LNCAP (cell line): ENCODE measurements around the gene CDK5R1.

Experiments
- TF ChIP-seq, protein P1 (sequence below): fragments of 450-650 bp; IDR thresholded peaks from 2 replicates; pipeline ENCODE4 v1.5.1; 2017; ENCODE audit warnings: mild to moderate bottlenecking

CDK5R1 gene

DNA sequence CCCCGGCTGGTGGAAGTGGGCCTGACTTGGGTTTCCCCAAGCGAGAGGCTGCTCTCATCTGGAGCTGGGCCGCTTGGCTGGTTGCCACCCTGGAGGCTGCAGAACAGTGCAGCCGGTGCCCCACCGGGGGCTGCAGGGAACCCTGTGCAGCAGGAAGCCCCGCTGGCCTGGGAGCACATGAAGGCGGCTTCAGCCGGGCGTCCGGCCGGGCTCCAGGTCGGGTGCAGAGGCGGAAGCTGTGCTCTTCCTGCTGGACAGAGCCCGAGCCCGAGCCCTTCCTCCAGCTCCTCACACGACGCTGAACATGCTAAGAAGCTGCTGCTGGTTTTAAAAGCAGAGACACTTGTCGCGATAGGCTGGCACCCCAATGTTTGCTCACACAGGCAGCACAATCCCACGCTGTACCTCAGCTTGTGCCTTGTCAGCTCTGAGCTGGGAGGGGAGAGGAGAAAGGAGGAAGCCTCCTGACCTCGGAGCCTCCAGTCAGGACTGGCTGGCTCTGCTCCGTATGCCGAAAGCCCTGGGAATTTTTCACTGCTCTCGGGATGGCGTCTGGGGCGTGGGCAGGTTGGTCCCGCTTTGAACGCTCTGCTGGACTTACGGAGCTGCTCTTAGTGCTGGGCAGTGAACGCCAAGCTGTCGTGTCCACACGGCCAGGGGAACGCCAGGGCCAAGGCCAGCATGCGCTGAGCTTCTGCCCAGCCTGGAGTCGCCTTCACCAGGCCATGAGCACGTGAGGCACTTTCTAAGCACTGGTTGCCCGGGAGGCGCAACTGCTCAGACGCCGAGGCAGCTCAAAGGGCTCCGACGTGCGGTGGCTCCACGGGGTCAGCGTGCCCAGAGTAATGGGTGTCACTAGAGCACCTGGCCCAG, 8.8 kb downstream of the CDK5R1 start:
- TF ChIP-seq, protein P1, sequence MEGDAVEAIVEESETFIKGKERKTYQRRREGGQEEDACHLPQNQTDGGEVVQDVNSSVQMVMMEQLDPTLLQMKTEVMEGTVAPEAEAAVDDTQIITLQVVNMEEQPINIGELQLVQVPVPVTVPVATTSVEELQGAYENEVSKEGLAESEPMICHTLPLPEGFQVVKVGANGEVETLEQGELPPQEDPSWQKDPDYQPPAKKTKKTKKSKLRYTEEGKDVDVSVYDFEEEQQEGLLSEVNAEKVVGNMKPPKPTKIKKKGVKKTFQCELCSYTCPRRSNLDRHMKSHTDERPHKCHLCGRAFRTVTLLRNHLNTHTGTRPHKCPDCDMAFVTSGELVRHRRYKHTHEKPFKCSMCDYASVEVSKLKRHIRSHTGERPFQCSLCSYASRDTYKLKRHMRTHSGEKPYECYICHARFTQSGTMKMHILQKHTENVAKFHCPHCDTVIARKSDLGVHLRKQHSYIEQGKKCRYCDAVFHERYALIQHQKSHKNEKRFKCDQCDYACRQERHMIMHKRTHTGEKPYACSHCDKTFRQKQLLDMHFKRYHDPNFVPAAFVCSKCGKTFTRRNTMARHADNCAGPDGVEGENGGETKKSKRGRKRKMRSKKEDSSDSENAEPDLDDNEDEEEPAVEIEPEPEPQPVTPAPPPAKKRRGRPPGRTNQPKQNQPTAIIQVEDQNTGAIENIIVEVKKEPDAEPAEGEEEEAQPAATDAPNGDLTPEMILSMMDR: no peak

DNA sequence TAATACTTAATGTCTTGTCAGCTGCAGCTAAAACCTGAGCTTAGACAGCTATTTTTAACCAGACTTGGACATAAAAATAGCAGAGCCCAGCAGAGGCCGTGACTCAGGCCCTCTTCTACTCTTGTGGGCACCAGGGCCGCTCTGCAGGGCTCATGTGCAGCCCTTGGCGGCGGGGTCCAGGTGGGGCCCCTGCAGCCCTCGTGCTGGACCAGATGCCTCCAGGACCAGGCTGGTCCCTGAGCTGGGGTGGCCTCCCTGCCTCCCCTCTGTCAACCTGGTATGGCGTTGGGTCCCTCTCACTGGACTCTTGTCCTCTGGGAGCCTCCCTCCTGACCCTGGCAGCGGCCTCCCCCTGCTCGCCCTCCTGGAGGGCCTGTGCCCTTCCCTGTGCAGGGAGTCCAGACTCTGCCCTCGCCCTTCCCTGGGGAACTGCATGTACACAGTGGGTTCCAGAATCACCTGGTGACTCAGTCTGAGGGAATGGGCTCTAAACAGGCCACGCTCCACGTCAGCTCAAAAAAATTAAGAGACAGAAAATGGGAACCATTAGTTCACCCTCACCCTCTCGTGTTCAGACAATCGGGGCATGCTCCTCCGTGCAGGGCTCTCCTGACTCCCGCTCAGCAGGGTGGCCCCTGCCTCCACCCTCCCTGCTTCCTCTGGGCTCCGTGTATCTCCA, 9.7 kb downstream of the CDK5R1 start:
- TF ChIP-seq, protein P1: no peak

DNA sequence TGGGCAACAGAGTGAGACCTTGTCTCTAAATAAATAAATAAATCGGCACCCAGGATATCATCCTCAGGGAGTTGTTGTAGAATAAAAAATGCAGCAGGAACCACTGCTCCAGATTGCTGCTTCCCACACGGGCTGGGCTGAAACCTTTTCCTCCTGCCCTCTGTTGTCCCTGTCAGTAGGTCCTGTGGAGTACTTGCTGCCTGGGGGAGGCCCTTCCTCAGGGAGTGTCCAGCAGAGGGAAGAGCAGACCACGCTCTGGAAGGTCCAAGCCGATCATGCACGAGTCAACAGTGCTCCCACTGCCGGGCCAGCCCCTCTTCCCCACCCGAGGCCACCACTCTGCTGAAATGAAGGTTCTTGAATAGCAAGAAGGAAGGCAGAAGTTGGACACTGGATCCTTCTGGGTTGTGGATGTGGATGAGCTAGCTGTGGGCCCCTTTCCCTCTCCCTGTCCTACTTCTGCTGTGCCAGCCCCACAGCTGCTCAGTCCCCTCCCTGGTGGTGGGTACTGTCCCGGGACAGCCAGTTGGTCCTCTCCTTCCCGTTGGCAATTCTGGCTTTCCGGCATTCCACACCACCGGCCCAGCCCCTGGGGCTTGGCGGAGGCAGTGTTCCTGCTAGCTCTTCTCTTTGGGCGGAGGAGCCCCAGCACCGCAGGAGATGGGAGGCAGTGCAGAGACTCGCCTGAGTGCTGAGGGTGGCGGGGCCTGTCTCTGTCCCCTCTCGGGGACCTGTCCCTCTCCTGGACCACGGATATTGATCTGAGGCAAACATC, 10.8 kb downstream of the CDK5R1 start:
- TF ChIP-seq, protein P1: no peak

DNA sequence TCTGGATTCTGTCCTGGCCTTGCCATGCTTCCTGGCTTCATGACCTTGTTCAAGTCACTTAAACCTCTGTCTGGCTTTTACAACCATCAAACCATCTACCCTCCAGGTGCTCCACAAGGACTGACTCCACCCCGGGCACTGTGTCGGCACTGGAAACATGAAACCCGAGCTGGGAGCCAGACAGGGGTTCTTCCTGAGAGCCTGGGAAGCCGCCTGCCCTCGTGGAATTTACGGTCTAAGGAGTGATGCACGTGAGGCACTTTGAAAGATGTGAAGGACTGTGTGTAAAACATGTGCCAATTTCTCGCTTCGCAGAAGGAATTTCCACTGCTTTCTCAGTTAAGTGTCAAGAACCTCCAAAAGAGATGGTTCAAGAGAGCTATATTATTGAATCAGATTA, 11.6 kb downstream of the CDK5R1 start:
- TF ChIP-seq, protein P1: no peak

DNA sequence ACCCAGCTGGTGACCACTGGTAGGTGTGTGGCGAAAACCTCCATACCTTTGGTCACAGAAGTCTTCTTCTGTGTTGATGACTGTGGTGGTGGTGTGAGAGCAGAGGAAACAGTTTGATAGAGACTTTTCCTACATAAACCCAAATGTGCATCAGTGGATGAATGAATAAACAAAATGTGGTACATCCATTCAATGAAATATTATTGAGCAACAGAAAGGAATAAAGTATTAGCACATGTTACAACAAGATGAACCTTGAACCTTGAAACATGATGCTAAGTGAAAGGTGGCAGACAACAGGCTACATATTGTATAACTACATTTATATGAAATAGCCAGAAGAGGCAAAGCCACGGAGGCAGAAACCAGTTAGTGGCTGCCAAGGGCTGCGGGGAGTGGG, 15.2 kb downstream of the CDK5R1 start:
- TF ChIP-seq, protein P1: no peak

DNA sequence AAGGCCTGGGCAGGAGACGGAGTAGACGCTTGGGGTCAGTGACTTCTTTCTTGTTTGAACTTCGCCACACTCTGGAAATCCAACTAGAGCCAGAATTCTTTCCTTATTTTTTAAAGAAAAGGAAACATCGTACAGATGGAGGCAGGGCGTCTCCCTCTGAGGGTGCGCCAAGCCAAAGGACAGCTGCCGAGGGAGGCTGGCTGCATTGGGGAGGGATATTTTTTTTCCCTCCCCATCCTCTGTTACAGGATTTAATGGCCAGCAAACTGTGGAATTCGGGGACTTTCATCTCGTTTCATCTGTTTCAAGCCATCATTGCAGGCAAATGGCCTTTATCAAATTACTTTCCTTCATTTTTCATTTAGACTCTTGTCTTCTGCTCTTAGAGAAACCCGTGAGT, 15.9 kb downstream of the CDK5R1 start:
- TF ChIP-seq, protein P1: no peak

DNA sequence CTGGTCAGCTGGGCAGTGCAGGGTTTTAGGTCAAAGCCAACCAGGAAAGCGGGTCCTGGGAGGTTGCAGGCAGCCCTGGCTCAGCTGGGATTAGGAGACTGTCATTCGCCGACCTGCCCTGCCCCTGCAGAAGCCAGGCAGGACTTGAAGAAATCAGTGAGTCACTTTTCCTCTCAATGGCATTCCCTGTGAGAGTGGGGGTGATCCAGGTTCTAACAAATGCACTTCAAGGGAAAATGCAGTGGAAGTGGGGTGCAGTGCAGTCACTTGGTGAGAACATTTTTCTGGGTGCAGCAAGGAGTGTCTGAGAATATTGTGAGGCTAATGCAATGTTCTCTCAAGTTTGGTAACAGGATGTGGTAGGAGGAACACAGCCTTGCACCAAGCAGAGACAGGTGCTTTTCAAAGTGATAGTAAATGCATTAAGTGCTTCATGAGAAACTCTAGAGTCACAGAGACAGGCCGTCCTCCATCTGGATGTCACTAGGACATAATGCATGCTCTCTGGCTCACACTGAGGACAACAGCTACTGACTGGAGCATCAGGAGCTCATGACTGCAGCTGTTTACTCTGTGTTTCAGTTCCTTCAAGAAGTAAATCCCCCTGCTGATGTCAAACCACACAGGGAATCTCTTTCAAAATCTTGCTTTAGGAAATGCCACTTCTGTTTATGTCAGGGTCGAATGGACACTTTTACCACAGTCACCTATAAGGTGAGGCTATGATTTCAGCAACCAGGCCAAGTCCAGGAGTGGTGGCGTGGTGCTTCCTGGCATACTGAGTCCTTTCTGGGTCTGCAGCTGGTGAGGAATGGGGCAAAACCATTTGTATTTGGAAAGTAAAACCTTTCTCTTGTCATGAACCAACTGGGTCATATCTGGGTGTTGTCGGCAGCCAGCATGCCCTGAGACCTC, 16.7 kb downstream of the CDK5R1 start:
- TF ChIP-seq, protein P1: no peak
